ENCODE data around the gene XIST.
"Not testable (repeated sequence)": the region's sequence is repeated elsewhere in the genome, so short reads cannot be mapped to it uniquely, and the experiment has no call there.

Gene XIST

DNA sequence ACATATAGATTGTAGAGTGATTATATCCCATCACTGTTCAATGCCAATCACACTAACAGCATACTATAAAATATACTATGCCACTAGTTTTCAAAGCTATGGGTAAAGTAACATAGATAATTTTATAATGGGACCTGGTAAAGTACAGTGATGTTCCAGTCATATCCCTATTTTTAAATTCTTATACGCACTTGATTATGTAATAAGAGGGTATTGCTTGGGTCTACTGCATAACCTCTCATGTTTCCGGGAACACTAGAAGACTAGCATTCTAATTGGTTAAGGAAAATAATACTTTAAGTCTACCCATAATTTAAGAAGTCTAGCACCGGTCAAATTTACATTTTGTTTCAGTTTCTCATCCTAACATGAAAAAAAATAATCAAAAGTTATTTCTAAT lies 14.4 kb downstream of the XIST start:
- no peak for DNase-seq

DNA sequence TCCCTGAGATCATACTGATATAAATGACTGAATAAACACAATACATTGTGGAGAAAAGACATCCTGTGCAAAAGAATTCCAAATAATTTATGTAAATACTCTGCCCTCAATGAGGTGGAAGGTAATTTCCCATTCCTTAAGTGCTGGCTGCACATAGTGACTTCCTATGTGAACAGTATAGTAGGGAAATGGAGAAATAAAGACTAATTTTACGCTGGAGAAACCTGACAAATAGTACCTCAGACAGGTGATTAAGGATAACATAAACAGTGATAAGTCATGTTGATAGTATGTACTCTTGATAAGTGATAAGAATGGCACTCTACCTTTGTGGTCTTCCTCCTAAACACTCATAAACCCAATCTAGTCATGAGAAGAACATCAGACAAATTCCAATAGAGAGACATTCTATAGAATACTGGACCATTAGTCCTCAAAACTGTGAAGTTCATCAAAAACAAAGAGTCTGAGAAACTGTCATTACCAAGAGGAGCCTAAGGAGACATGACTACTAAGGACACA lies 15.5 kb downstream of the XIST start:
- DNase-seq, result no peak

DNA sequence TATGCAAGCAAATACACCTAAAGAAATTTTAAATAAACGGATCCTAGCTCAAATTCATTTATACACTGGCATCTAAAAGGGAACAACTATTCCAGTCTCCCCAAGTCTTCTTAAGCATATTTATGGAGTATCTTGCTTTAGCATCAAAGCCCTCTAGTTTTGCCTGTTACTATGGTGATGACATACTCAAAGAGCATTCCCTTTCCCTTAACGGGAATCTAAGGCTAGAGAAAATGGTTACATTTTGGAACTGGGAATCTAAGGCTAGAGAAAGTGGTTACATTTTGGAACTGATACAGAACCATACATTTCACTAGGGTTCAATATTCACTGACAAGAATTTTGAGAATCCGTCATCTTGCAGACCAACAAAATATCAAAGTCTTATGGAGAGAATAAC lies 18.3 kb downstream of the XIST start:
- no peak for DNase-seq

DNA sequence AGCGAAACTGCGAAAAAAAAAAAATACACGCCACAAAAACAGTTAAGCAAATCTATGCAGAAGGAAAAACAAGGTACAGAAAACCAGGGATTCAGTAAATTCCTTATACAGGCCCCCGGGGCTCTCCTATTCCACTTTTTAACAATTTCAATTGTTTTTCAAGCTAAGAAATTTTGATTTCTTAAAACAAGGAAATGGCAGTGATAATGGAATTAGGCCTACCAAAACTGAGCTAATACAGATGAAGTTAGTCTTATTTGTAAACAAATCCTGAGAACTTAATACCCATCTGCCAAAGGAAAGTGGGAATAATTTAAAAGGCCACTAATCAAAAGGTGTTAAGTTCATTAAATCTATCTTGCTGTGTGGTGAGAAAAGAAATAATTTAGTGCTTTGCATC lies 20.2 kb downstream of the XIST start:
- no peak for DNase-seq

DNA sequence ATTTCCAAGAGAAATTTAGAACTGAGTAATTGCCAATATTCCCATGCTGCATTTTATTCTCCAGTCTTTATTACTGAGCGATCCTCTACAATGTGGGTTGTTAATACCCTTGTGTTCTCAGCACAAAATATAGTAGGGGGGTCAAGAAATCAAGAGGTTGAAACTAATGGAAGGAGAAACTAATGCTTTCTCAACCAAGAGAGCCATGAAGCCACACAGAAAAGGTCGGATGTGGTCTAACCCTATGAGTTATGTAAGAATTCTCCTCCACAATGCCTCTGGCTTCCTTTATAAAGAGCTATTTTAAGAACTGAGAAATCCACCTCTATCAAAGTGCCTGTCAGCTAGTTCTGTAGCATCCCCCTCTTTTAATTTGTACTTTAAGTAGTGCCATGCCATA lies 21.0 kb downstream of the XIST start:
- DNase-seq, result no peak

DNA sequence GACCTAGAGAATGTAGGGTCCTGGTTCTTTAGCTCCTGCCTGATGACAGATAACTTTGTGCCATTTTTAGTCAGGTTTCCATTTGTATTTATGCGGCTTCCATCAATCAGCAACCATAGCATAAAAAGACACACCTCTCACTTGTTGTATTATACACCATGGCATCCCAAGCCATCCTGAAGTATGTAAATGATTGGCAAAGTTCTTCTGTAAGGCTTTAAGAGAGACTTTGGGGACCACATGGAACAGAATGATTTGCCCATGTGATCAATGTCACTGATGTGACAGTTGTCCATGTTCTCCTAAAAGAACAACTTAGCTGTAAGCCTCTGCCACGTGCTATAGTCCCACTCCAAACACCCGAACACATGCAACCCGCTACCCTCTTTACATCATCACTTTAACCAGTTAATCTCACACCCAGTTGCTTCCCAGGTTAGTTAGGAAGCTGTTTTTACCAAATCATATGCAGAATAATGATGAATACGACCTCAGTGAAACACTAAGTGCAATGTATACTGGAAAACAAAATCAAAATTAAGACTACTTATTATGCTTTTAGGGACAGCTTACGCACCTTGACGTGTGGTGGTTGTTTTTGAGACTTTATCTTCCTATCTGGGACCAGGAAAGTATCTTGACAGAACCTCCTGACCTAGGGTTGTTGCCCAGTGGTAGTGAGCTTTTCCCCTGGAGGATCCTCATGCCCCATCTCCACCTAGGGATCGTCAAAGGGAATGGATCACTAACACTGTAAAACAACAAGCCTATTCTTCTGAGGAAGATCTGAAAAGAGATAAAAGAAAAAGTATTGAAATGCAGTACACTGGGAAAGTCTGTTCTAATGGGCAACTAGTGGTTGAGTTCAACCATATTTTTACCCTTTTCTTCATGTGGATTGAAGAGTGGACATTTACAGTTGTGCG lies 21.8 kb downstream of the XIST start:
- no peak for DNase-seq

DNA sequence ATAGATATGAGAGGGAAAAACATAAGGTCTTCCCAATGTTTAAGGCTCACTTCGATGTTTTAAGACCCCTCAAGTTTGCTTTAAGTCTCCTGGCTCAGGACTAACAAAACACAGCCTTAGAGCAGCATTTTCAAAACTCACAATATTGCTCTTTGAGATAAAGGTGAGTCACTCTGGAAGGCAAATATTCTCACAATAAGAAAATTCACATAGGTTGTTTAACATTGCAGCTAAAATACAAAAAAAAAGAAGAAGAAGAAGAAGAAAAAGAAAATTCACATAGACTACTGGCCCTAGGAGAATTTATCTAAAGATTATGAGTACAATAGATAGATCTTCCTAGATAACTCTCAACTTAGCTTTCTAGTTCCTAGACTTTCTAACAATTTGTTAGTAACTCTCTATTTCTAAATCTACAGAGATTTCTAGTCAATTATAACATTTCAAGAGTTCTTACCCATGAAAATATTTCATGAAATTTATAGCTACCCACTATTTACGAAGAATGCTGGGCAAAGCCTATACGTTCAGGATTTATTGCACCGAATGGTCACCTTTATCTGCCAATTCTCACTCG lies 22.5 kb downstream of the XIST start:
- DNase-seq, result no peak

DNA sequence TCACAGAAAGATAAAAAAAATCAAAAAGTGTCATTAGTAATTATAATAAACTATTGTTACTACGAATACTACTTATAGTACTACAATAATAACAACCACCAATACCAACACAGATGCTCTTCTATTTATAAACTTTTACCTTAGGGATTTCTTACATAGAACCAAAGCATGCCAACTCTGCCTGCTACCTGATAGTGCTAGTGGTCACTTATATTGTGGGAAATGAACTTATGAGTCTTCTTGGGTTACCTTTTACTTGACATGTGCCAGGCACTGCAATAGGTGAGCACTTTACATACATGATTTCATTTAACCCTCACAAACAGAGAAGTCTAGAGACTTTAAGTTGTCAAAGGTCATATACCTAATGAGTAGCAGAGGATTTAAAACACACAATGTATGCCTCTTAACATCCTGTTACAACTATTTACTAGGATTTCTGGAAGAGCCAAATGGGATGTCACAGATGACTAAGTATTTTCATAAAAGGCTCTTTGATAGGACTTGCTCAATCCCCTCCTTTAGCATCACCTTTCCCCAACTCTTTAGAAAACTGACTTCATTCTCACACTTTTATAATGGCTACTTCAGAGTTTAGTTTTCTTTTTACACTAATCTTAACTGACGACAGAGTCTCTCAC lies 24.3 kb downstream of the XIST start:
- no peak for DNase-seq

DNA sequence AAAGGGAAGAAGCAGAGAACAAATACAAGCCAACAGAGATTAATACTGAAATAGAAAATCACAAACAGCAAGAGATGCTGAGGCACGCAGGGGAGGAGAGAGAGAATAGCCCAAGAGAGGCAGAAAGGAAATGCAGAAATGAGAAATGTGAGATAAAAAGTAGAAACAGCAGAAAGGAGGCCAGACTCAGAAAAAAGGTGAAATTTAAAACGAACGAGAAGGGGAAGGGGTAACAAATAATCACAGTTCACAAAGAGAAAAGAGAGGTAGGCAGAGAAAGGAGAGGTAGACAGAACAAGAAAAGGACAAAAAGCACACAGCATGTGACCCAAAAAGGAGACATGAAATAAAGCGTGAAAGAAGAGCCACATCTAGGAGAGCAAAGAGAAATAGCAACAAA lies 25.1 kb downstream of the XIST start:
- no peak for DNase-seq

DNA sequence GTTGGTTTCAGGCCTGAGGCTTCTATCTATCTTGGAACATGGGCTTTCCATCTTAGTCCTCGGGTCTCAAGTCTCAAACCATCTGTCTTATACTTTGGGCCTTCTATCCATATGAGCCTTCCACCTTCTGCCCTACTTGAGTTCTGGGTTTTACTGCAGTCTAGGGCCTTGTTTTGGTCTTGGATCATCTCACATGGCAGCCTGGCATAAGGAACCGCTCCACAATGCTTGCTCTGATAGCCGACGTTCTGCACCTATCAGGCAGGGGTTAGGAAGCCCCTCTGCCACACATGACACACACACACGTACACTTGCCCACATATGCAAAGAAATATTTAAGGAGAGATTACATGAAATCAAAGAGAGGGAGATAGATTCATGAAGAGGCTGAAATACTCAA lies 25.5 kb downstream of the XIST start:
- DNase-seq, result no peak

DNA sequence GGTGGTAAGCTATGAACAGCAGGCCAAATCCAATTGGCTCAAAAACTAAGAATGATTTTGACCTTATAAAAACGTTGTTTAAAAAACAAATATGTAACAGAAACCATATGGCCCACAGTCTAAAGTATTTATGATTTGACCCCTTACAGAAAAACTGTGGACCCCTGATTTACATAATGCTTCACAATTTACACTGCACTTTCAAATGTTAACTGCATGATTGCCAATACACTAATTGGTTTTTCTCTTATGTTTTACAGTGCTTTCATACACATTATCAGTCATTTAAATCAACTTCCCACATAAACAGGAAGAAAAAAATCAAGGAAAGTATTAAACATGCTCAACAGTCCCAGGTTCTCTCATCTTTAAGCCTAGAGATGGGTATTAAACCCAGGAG lies 26.9 kb downstream of the XIST start:
- DNase-seq, result no peak

DNA sequence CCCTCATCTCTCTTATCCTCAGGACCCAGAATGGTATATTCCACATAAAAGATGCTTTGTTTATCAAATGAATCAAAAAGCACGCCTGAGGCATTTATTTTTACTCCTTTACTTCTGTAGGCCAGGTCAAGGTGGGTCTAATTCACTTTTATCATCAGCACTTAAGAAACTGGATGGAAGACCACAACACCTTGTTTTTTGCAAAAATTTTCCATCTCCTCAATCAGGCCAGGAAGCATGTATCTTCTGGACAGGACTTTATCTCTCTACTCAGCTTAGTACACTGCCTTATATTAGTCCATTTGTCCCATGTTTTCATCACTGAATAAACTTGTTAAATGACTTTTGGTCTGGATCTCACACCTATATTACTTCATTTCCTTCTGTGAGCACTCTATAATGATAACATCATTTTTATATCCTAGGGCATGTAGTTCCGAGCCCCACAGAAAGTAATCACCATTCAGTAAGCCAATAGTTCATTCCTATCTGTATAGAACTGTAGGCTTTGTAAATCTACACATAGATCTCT lies 29.0 kb downstream of the XIST start:
- DNase-seq, result no peak

DNA sequence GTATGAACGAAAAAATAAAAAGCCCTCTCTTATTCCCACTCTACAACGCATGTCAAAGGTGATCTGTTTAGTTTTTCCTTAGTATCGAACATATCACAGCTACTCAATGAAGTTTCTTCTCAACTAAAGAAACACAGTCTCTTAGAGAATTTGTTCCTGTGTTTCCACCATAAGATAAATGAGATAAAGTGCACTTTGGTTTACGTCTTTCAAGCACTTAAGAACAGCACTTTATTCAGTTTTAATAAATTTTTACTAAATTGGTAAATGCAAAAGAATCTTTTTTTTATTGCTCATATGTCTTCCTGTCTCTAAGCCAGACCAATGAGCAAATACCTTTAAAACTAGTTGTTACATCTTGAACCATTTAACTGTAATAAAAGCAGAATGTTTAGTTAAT lies 29.7 kb downstream of the XIST start:
- no peak for DNase-seq

DNA sequence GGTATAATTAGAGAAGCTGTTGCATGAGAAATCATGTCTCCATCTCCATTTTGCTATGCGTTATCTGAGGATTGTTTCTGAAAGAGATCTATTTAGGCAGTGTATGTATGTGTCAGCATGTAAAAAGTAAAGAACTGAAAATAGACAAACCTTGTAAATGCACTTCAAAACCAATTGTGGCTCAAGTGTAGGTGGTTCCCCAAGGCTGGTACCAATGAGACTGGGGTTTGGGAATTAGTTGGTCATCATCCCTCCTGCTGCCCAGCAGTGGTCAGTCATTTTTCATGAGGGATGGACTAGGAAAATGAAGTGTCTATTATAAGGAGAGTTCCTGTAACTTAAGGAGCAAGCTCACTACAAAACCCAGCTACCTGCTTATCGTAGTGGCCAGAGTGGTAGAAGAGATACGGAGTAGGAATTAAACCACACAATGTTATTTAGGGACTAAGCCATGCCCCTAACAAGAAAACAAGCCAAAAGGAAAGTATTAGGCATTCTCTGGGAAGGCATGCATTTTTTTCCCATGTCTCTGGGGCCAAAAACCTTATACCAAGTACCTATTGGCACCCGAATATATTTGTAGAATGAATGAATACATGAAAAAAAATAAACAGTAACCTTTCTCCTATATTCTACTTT lies 30.5 kb downstream of the XIST start:
- no peak for DNase-seq

DNA sequence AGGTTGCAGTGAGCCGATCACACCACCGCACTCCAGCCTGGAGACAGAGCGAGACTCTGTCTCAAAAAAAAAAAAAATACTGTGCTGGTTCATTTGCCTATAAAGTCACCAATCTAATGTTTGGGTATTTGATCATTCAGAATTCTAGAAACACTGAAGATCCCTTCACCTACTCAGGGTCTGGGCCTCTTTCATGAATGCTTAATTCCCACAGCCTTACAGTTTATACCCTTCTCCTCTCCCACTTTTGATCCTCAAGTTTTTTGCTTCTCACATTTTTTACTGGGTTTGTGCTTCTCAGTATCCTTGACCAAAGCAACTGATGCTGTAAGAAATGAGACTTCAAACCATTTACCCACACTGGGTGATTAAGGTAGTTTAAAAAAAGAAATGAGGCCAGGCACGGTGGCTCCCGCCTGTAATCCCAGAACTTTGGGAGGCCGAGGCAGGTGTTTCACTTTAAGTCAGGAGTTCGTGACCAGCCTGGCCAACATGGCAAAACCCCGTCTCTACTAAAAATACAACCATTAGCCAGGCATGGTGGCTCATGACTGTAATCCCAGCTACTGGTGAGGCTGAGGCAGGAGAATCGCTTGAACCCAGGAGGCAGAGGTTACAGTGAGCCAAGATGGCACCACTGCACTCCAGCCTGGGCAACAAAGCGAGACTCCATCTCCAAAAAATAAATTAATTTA lies 32.5 kb downstream of the XIST start:
- not testable (repeated sequence) for DNase-seq

DNA sequence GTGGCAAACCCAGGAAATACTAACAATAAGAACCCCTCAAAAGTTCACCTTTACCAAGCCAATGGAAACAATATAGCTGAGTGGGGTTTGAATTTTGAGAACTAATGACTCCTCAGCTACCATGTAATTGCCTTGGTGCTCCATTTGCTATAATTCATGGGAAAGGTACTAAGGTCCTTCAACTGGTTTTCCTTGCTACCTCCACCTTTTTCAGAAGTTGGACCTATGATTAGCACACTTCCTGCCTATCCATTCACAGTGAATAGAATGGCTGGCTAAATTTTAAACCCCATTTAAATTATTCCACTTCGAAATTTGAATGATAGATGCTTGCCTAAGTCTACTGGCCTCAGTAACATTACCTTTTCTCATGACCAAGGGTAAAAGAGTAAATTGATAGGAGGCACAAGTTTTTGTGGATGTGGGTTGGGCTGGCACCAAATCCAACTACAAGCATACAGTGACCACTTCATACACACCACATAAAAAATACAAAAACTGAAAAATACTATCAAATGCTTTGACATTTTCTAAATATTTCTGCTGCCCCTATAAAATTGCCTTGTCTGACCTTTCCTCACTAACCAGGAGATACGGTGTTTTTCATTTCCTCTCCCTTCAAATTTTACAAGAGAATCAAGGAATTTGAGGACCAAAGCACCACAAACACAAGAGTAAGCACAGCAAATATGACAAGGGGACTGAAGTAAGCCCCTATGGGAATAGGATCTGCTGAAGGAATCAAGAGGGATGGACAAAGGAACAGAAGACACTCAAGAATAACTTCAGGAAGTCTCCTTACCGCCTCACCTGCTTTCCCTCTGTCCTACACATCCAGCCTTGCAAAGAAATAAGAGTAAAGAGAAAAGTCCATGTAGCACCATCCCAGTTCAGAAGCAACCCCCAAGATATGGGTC lies 34.1 kb downstream of the XIST start:
- DNase-seq, result no peak

DNA sequence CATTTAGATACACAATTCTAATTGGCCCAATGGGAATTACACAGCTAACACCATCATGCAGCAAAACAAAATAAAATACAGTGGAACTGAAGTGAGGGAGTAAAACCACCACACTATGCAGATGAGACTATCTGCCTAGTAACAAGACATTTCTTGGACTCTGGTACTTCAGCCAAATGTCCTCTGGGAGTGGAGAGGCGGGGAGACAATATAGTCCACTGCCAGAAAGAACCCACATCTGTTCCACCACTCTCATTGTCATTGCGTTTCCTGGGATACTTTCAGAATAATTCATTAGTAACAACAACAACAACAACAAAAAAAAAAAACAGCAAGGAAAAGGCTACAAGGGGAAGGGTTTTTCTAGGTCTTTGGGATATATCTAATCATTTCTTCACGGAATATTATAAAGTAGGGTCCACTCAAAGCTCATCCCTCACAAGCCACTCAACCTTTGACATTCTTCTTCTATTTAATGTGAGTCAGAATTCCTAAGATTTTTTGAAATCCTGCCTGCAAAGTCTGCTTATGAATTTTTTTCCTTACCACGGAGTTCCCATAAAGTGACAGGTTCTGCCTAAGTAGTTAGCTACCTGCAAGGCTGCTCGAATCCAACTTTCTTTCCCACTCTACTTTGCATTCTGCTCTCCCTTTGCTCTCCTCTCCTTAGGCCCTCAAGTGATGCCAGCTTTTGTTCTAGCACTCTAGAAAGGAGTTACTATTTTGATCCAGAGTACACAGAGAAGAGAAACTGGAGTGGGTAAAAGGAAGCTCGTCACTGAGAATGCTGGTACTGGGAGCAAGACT lies 34.9 kb downstream of the XIST start:
- DNase-seq, result no peak

DNA sequence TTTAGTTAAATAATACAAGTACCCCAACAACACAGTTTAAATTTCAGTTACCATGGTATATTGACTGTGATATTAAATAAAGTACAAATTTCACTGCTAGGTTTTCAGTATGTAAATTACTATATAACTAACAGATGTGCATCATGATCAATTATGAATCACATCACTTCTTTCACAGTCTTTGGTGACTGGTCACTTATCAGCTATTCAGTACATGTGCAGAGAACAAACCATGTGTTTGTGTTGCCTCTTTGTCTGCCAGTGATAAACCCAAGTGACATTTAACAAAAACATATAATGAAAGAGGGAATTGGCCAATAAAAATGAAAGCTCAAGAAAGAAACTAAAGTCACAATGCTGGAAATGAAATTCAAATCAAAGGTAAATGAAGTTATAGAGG lies 40.3 kb downstream of the XIST start:
- no peak for DNase-seq

DNA sequence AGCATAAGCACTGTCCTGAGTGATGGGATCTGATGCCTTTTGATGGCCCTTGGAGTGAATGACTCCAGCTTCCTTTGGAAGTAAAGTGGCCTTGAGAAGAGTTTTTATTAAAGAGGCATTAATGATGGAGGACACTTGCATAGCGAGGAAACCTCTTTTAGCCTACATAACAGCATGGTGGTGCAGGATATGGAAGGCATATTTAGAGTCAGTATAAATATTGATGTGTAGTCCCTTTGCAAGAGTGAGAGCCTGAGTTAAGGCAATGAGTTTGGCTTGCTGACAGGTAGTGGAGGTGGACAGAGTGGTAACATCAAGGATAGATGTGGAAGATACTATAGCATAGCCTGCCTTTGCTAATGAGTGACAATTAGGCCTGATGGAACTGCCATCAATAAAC lies 48.4 kb downstream of the XIST start:
- DNase-seq, result not testable (repeated sequence)

DNA sequence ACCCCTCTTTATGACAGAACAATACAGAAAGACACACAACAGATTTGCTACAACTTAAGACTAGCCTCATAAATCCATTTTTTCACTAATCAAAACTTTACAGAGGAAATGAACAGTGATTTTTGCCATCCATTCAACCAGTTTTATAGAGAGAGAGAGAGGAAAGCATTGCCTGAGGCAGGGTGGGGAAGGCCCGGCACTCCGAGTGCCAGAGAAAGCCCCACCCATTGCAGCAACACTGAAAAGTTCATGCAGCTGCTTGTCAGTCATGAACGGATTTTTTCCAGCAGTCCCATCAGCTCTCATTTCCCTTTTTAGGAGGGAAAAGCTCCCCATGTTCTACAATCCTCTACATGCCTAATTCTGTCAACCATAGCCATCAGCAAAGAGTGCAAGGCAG lies 52.6 kb downstream of the XIST start:
- DNase-seq, result no peak

DNA sequence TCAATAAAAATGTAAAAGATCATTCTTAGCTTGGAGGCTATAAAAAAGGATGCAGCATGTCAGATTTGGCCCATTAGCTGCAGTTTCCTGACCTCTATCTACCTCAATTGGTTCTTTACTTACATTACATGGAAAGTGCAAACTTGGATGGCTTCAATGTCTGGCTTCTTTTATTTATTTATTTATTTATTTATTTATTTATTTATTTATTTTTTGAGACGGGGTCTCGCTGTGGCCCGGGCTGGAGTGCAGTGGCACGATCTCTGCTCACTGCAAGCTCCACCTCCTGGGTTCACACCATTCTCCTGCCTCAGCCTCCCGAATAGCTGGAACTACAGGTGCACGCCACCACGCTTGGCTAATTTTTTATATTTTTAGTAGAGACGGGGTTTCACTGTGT lies 60.0 kb downstream of the XIST start:
- DNase-seq, result not testable (repeated sequence)
